ENCODE results near the gene ECI2.

ECI2 gene

GRCh38 chr6:4172368-4172767 lies 37.0 kb upstream of the ECI2 start:
- TF ChIP-seq EZH2 (IDR thresholded peaks at IDR 0.05; ENCODE audit: borderline replicate concordance, low read length) (no peak), CTCF (IDR thresholded peaks at IDR 0.05; ENCODE audit: low read length) (no peak)
- Histone ChIP-seq H3K4me2 (ENCODE audit: low read length) (no peak overlapping the region), H3K9me3 (ENCODE audit: low read length) (no peaks in the 10 kb centered on the region), H3K4me3 (ENCODE audit: low read depth, low read length, poor library complexity, severe bottlenecking) (no peak overlapping the region), H3K27me3 (ENCODE audit: insufficient read depth, low read length) (peaks cover 3% of the 10 kb centered on the region; the same call in 1 of the 2 replicates), H2AFZ (ENCODE audit: low read length) (no peak overlapping the region), H3K9ac (ENCODE audit: low read length) (no peak overlapping the region), H3K27ac (ENCODE audit: low read depth, low read length, poor library complexity, severe bottlenecking) (no peak overlapping the region), H3K36me3 (ENCODE audit: insufficient read depth, low read length) (no peaks in the 10 kb centered on the region; the same call in 1 of the 2 replicates), H3K9me2 (ENCODE audit: low read depth, low read length) (no peaks in the 10 kb centered on the region), H4K20me1 (ENCODE audit: insufficient read depth, low read length) (no peaks in the 10 kb centered on the region), H3F3A (ENCODE audit: insufficient read depth, low read length) (no peaks in the 10 kb centered on the region), H3K4me1 (ENCODE audit: insufficient read depth, low read length, severe bottlenecking) (no peaks in the 10 kb centered on the region), H3K79me2 (ENCODE audit: insufficient read depth, low read length) (no peaks in the 10 kb centered on the region)

- Histone ChIP-seq H3K4me3 (ENCODE audit: low read depth, low read length, poor library complexity, severe bottlenecking) (no peak overlapping the region), H3K79me2 (ENCODE audit: insufficient read depth, low read length) (no peaks in the 10 kb centered on the region), H3K9me3 (ENCODE audit: low read length) (no peaks in the 10 kb centered on the region), H2AFZ (ENCODE audit: low read length) (no peak overlapping the region), H3K27ac (ENCODE audit: low read depth, low read length, poor library complexity, severe bottlenecking) (no peak overlapping the region), H3K27me3 (ENCODE audit: insufficient read depth, low read length) (peaks cover 3% of the 10 kb centered on the region; the same call in 1 of the 2 replicates), H4K20me1 (ENCODE audit: insufficient read depth, low read length) (no peaks in the 10 kb centered on the region), H3K4me2 (ENCODE audit: low read length) (no peak overlapping the region), H3K9ac (ENCODE audit: low read length) (no peak overlapping the region), H3K36me3 (ENCODE audit: insufficient read depth, low read length) (no peaks in the 10 kb centered on the region; the same call in 1 of the 2 replicates), H3K9me2 (ENCODE audit: low read depth, low read length) (no peaks in the 10 kb centered on the region), H3F3A (ENCODE audit: insufficient read depth, low read length) (no peaks in the 10 kb centered on the region), H3K4me1 (ENCODE audit: insufficient read depth, low read length, severe bottlenecking) (no peaks in the 10 kb centered on the region)
- TF ChIP-seq CTCF (IDR thresholded peaks at IDR 0.05; ENCODE audit: low read length) (no peak), EZH2 (IDR thresholded peaks at IDR 0.05; ENCODE audit: borderline replicate concordance, low read length) (no peak)
Observed at GRCh38 chr6:4170297-4170696, 34.9 kb upstream of the ECI2 start.

DNA sequence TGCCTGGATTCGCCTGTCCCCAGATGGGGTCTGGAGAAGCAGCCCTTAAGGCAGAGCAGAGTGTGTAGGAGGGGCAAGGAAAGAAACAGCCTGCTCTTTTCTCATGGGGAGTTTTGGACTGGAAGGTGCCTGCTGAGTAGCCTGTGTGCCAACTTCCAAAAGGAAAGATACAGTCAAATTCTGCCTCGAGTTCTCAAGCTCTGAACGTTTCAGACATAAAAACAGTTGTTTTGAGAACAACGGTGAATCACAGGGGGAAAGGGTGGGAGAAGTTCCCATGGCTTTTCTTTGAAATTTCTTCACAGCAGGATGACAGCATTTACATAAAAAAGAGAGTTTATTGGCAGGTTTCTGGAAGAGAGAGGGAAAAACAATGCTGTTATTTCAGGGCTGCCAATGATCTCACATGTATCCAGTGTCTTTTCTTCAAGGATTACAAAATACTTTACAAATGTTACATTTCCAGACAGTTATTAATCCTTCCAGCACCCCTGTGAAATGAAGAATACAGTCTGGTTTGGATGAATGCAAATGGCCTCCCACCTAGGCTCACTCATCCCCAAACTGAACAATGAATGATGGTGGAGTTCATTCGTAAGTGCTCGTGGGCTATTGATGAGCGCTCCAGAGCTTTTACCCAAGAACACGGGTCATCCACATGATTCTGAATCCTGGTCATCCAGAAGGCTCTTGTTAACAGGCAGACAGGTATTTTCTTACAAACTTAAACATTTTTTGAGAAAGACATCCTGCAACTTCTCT lies 33.8 kb upstream of the ECI2 start:
- Histone ChIP-seq H2AFZ (ENCODE audit: low read length) (no peak overlapping the region), H3K36me3 (ENCODE audit: insufficient read depth, low read length) (no peaks in the 10 kb centered on the region; the same call in 1 of the 2 replicates), H3K79me2 (ENCODE audit: insufficient read depth, low read length) (no peaks in the 10 kb centered on the region), H3K27me3 (ENCODE audit: insufficient read depth, low read length) (peaks cover 3% of the 10 kb centered on the region; the same call in 1 of the 2 replicates), H3K9me3 (ENCODE audit: low read length) (no peaks in the 10 kb centered on the region), H3K4me1 (ENCODE audit: insufficient read depth, low read length, severe bottlenecking) (no peaks in the 10 kb centered on the region), H3K4me2 (ENCODE audit: low read length) (no peak overlapping the region), H3K4me3 (ENCODE audit: low read depth, low read length, poor library complexity, severe bottlenecking) (no peak overlapping the region), H3K9me2 (ENCODE audit: low read depth, low read length) (no peaks in the 10 kb centered on the region), H3K27ac (ENCODE audit: low read depth, low read length, poor library complexity, severe bottlenecking) (no peak overlapping the region), H3K9ac (ENCODE audit: low read length) (no peak overlapping the region), H4K20me1 (ENCODE audit: insufficient read depth, low read length) (no peaks in the 10 kb centered on the region), H3F3A (ENCODE audit: insufficient read depth, low read length) (no peaks in the 10 kb centered on the region)
- TF ChIP-seq CTCF (IDR thresholded peaks at IDR 0.05; ENCODE audit: low read length) = no peak

All from OCI-LY1 (cell line).